AG08395 (cell line): ENCODE data around the gene ANKRD40.
"Not testable (repeated sequence)": the region's sequence is repeated elsewhere in the genome, so short reads cannot be mapped to it uniquely, and the experiment has no call there.

ENCODE experiments used
- DNase-seq: peaks from one replicate; pipeline ENCODE4 v3.0.0; 2012; ENCODE audit warnings: mixed read lengths, low spot score

The ANKRD40 gene

GRCh38 chr17:50712641-50713040 lies 4.9 kb upstream of the ANKRD40 start:
- DNase-seq = no peak

- DNase-seq = no peak
These were observed 2.9 kb upstream of the ANKRD40 start for GRCh38 chr17:50710650-50711049.

GRCh38 chr17:50710025-50710424 lies 2.3 kb upstream of the ANKRD40 start:
- no peak for DNase-seq

GRCh38 chr17:50709053-50709452 lies 1.3 kb upstream of the ANKRD40 start:
- not testable (repeated sequence) for DNase-seq

- no peak for DNase-seq
These were observed 611 bp upstream of the ANKRD40 start for GRCh38 chr17:50708050-50709000.

GRCh38 chr17:50703162-50703561 lies 4.6 kb downstream of the ANKRD40 start:
- DNase-seq = no peak

- no peak for DNase-seq
These were observed 8.3 kb downstream of the ANKRD40 start for GRCh38 chr17:50699410-50699809.

GRCh38 chr17:50697663-50698272 lies 9.9 kb downstream of the ANKRD40 start:
- no peak for DNase-seq

- DNase-seq = no peak
These were observed 10.7 kb downstream of the ANKRD40 start for GRCh38 chr17:50697062-50697461.

GRCh38 chr17:50696365-50696879 lies 11.3 kb downstream of the ANKRD40 start:
- DNase-seq = no peak

GRCh38 chr17:50693036-50693682 lies 14.6 kb downstream of the ANKRD40 start:
- DNase-seq = no peak

GRCh38 chr17:50692448-50693035 lies 15.2 kb downstream of the ANKRD40 start:
- DNase-seq = no peak

- no peak for DNase-seq
These were observed 15.9 kb downstream of the ANKRD40 start for GRCh38 chr17:50691550-50692447.

GRCh38 chr17:50690887-50691549 lies 16.7 kb downstream of the ANKRD40 start:
- DNase-seq = no peak

GRCh38 chr17:50689956-50690886 lies 17.5 kb downstream of the ANKRD40 start:
- no peak for DNase-seq

- peak; percentile 63 for DNase-seq
These were observed 18.5 kb downstream of the ANKRD40 start for GRCh38 chr17:50689251-50689650.

- no peak for DNase-seq
These were observed 19.5 kb downstream of the ANKRD40 start for GRCh38 chr17:50688245-50688644.

GRCh38 chr17:50687200-50688066 lies 20.3 kb downstream of the ANKRD40 start:
- no peak for DNase-seq
